Smooth muscle cell (in vitro differentiated cells): ENCODE data around the gene TRAPPC13. TPM values are rescaled to one million over a fixed set of nuclear protein-coding genes. Genes with fewer than 3 reads are reported as not detected.
A peak's percentile ranks its signal among the peaks of the same experiment; 100 is the strongest.
"Not testable (repeated sequence)": the region's sequence is repeated elsewhere in the genome, so short reads cannot be mapped to it uniquely, and the experiment has no call there.

Experiments
- DNase-seq: peaks from one replicate; lab custom pipeline; 2025; ENCODE audit not compliant: unreplicated experiment; lab: John Stamatoyannopoulos, UW
- H2AFZ ChIP-seq: fragments of 200-600 bp; sonication (generic); 2 replicates; pipeline ENCODE4 v1.6.0; 2016; ENCODE audit warnings: antibody characterized with exemption, low read depth, mild to moderate bottlenecking
- H3F3A ChIP-seq: fragments of 200-600 bp; sonication (generic); 2 replicates; pipeline ENCODE4 v1.6.0; 2017; ENCODE audit warnings: antibody characterized with exemption, low read depth
- H3K27ac ChIP-seq: fragments of 200-600 bp; sonication (generic); 2 replicates; pipeline ENCODE4 v1.5.1; 2016; ENCODE audit warnings: low read depth, mild to moderate bottlenecking
- H3K27me3 ChIP-seq: fragments of 200-600 bp; sonication (generic); 2 replicates; pipeline ENCODE4 v1.6.1; 2016; ENCODE audit warnings: low read depth, mild to moderate bottlenecking
- H3K36me3 ChIP-seq: fragments of 200-600 bp; sonication (generic); 2 replicates; pipeline ENCODE4 v1.5.1; 2016; ENCODE audit warnings: low read depth
- H3K4me1 ChIP-seq: fragments of 200-600 bp; sonication (generic); 2 replicates; pipeline ENCODE4 v1.5.1; 2016; ENCODE audit warnings: low read depth
- H3K4me2 ChIP-seq: fragments of 200-600 bp; sonication (generic); 2 replicates; pipeline ENCODE4 v1.6.0; 2016; ENCODE audit warnings: mild to moderate bottlenecking
- H3K4me3 ChIP-seq: fragments of 200-600 bp; sonication (generic); 2 replicates; pipeline ENCODE4 v1.5.1; 2016; ENCODE audit warnings: mild to moderate bottlenecking
- H3K79me2 ChIP-seq: fragments of 200-600 bp; sonication (generic); 2 replicates; pipeline ENCODE4 v1.6.0; 2016; ENCODE audit warnings: low read depth, mild to moderate bottlenecking
- H3K9ac ChIP-seq: fragments of 200-600 bp; sonication (generic); 2 replicates; pipeline ENCODE4 v1.6.0; 2016; ENCODE audit warnings: low read depth
- H3K9me3 ChIP-seq: fragments of 200-600 bp; sonication (generic); replicated peaks from 2 replicates; pipeline ENCODE4 v1.5.1; 2016; ENCODE audit warnings: low read depth
- H4K20me1 ChIP-seq: fragments of 200-600 bp; sonication (generic); 2 replicates; pipeline ENCODE4 v1.6.0; 2016; ENCODE audit warnings: low read depth
- CTCF ChIP-seq: fragments of 200-600 bp; sonication (generic); IDR thresholded peaks from 2 replicates; pipeline ENCODE4 v1.5.1; 2017; ENCODE audit warnings: borderline replicate concordance, mild to moderate bottlenecking, antibody characterized with exemption; ENCODE audit not compliant: insufficient read depth, poor library complexity, severe bottlenecking
- WGBS: methylation state at CpG from one replicate; pipeline ENCODE4 v1.1.7; 2016; ENCODE audit warnings: low lambda C conversion rate; 5-methylcytosine and 5-hydroxymethylcytosine counted together
- polyA plus RNA-seq: library from polyadenylated mRNA; unstranded; fragments of >200 nt; fragmentation: Nextera tagmentation; extraction: Ambion mirVana; gene quantifications from 2 replicates; pipeline ENCODE4 v1.2.1, GENCODE V29; 2016
- total RNA-seq: library from RNA; depleted of rRNA; stranded (reverse); fragments of >200 nt; gene quantifications from 2 replicates; pipeline ENCODE4 v1.2.3, GENCODE V29; 2014

Gene TRAPPC13
- total and polyA plus RNA-seq, 2 experiments from 2014 or later, result 13.7 to 19.5 TPM

GRCh38 chr5:65672796-65673195, 48.0 kb downstream of the TRAPPC13 start:
- no peaks in the 10 kb centered on the region for H3K9me3 ChIP-seq
- 52% methylated on average over 1 of the region's 1 CpG for WGBS
- H3K4me2 ChIP-seq, result no peak overlapping the region
- H3K9ac ChIP-seq, result no peak overlapping the region
- H3K79me2 ChIP-seq, result no peaks in the 10 kb centered on the region
- TF ChIP-seq CTCF, result no peak
- H3K36me3 ChIP-seq, result no peaks in the 10 kb centered on the region
- H3K4me3 ChIP-seq, result no peak overlapping the region
- no peak overlapping the region for H2AFZ ChIP-seq
- H4K20me1 ChIP-seq, result no peaks in the 10 kb centered on the region
- H3K4me1 ChIP-seq, result no peaks in the 10 kb centered on the region
- DNase-seq, result no peak
- H3K27ac ChIP-seq, result peak overlapping the region; percentile 28
- no peaks in the 10 kb centered on the region for H3K27me3 ChIP-seq
- H3F3A ChIP-seq, result no peaks in the 10 kb centered on the region

- Histone ChIP-seq H3K4me3 (no peak overlapping the region), H2AFZ (no peak overlapping the region), H3K79me2 (peaks cover 5% of the 10 kb centered on the region), H3K27ac (no peak overlapping the region), H3K4me1 (no peaks in the 10 kb centered on the region), H3K36me3 (no peaks in the 10 kb centered on the region), H3K4me2 (no peak overlapping the region), H4K20me1 (no peaks in the 10 kb centered on the region), H3K9ac (no peak overlapping the region), H3K27me3 (no peaks in the 10 kb centered on the region), H3F3A (no peaks in the 10 kb centered on the region), H3K9me3 (no peaks in the 10 kb centered on the region)
- TF ChIP-seq CTCF, result no peak
- DNase-seq, result no peak
Observed at GRCh38 chr5:65674749-65675148, 49.9 kb downstream of the TRAPPC13 start.

GRCh38 chr5:65676056-65676455, 51.2 kb downstream of the TRAPPC13 start:
- DNase-seq, H2AFZ ChIP-seq, H3K4me2 ChIP-seq, H3K27me3 ChIP-seq, H3K9me3 ChIP-seq, H3K27ac ChIP-seq, H3K9ac ChIP-seq, H4K20me1 ChIP-seq, H3K36me3 ChIP-seq, H3K4me1 ChIP-seq, H3F3A ChIP-seq, H3K79me2 ChIP-seq, H3K4me3 ChIP-seq: not testable (repeated sequence)
- 93% methylated on average over 3 of the region's 3 CpGs for WGBS

GRCh38 chr5:65682148-65682547, 57.3 kb downstream of the TRAPPC13 start:
- H3K4me3 ChIP-seq, result no peak overlapping the region
- H3F3A ChIP-seq, result no peaks in the 10 kb centered on the region
- DNase-seq, result no peak
- no peak overlapping the region for H2AFZ ChIP-seq
- H3K9ac ChIP-seq, result no peak overlapping the region
- no peaks in the 10 kb centered on the region for H3K9me3 ChIP-seq
- no peak overlapping the region for H3K27ac ChIP-seq
- 91% methylated on average over 3 of the region's 3 CpGs for WGBS
- no peaks in the 10 kb centered on the region for H3K27me3 ChIP-seq
- no peaks in the 10 kb centered on the region for H4K20me1 ChIP-seq
- no peak for TF ChIP-seq CTCF
- peaks cover 7% of the 10 kb centered on the region for H3K36me3 ChIP-seq
- H3K79me2 ChIP-seq, result peaks cover 5% of the 10 kb centered on the region
- H3K4me1 ChIP-seq, result no peaks in the 10 kb centered on the region
- no peak overlapping the region for H3K4me2 ChIP-seq
